ENCODE results near the gene C19orf44. TPM values are rescaled to one million over a fixed set of nuclear protein-coding genes. Genes with fewer than 3 reads are reported as not detected.

Gene C19orf44
- 0.54 and 3.1 TPM in 2 replicates for total RNA-seq

DNA sequence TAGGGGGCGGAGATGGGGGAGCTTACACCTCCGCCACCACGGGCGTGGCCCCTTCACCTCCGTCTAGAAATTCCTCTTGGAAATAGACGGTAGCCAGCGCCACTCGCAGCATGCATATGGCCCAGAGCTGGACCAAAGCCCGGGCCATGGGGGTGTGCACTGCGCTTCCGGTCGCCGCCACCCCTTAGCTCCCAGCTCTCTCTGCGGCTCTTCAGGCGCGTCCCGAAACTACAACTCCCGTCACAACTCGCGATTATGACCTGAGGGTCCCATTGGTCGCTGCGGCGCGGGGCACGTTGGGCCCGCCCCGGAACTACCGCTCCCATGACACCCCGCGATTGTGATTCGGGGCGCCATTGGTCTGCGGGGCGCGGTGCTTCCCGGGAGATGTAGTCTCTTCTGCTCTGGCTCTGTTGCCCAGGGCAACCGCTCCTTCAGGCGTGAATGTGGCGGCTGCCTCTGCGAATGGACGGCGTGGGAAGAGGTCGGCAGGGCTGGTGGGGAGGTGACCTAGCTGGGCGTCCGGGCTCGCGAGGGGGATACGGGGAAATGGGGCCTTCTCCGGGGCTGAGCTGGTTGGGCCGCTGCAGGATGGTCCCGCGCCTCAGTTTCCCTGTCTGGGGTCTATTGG, at the start of gene C19orf44, which contains the start of gene CALR3:
TSS of gene C19orf44 (plus strand) at position 413 of the 631 bp plus-strand sequence. CDS start 4,399 bp downstream, outside the sequence.
TSS of gene CALR3 (minus strand) at position 186 of the 631 bp plus-strand sequence. CDS start at position 148, 38 bp downstream.

DNA sequence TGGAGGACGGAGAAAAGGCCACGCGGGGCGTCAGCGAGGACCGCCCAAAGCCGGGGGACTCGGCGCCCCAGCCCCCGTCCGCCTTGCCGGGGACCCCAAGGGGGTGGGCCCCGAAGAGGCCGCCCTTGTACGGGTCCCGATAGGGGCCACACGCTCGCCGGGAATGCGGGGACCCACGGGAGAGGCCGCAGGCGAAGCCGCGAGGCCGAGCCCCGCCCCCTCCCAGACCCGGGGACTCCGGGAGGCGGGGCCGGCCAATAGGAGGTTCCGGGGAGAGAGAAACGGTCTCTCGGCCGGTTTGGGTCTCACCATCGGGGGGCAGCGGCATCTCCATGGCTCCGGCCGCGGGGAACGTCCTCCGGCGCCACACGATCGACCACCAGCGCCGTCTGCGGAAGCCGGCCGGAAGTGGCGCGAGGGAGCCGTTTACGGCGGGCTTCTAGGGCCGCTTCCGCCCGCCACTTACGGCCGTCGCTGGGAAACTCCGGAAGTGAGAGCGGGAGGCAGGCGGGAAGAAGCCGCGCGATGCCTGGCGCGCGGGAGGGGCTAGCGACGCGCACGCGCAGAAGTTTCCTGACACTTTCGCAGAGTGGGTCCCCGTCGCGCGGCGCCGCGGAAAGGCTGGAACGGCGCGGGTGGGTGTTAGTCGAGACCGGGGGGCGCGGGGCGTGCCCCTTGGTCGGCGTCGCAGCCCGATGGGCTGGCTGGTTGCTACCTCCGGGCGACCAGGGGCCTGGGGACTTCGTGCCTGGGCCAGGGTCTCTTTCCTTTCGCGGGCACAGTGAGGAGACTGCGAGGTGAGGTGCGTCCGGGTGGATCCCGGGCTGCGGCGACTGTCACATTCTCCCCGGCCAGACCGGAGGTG, 46.1 kb downstream of the C19orf44 start, which contains the start of gene CHERP:
TSS of gene CHERP (minus strand) at position 393 of the 865 bp plus-strand sequence. CDS start at position 334, 59 bp downstream.

Other genes with a start within 250 kb of the C19orf44 start
- gene KLF2, start 171.6 kb upstream of the C19orf44 start, total RNA-seq: 11.8 and 33.9 TPM in 2 replicates
- gene EPS15L1, start 24.4 kb upstream of the C19orf44 start, total RNA-seq: 6.1 and 10.7 TPM in 2 replicates
- not detected in 2 replicates for gene CALR3, start 227 bp upstream of the C19orf44 start, total RNA-seq
- 3.4 and 4.5 TPM in 2 replicates for gene CHERP, start 46.0 kb downstream of the C19orf44 start, total RNA-seq
- gene SLC35E1, start 76.0 kb downstream of the C19orf44 start, total RNA-seq: 44.4 and 48.8 TPM in 2 replicates
- gene MED26, start 131.8 kb downstream of the C19orf44 start, total RNA-seq: 6.5 and 11.4 TPM in 2 replicates
- gene SMIM7, start 163.8 kb downstream of the C19orf44 start, total RNA-seq: 116 and 140 TPM in 2 replicates
- gene TMEM38A, start 164.7 kb downstream of the C19orf44 start, total RNA-seq: 0.97 and 5.1 TPM in 2 replicates
- gene NWD1, start 223.5 kb downstream of the C19orf44 start, total RNA-seq: not detected in 2 replicates

Data from cardiac atrium fibroblast (primary cell).